ENCODE data around the gene EVA1A.

DNA sequence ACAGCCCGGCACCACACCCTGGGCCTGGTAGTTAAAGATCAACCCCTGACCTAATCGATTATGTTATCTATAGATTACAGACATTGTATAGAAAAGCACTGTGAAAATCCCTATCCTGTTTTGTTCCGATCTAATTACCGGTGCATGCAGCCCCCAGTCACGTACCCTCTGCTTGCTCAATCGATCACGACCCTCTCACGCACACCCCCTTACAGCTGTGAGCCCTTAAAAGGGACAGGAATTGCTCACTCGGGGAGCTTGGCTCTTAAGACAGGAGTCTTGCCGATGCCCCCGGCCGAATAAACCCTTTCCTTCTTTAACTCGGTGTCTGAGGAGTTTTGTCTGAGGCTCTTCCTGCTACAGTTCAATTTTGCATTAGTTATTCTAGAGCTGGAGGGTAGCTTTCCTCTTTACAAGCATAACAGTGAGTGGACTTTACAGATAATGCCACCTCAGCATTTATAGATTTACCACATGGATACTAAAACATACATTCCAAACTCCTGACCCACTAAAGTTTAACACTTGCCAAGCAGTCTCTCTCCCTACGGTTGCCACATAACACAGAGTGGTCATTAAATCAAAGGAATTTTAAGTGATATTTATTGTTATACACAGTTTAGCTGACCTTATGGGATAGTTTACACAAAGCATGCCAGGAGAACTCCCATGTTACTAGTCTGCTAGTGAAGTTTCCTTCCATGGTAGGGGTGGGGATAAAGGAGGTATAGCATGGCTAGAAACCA is 101.0 kb downstream of the EVA1A start:
- TF ChIP-seq POLR2A (IDR thresholded peaks at IDR 0.05; ENCODE audit: low read length), result no peak
- TF ChIP-seq GATA1 (IDR thresholded peaks at IDR 0.05; ENCODE audit: low read depth, low read length), result no peak
